Measurements from ENCODE around the gene GPR65.
"Not testable (repeated sequence)": the region's sequence is repeated elsewhere in the genome, so short reads cannot be mapped to it uniquely, and the experiment has no call there.

GPR65 gene

DNA sequence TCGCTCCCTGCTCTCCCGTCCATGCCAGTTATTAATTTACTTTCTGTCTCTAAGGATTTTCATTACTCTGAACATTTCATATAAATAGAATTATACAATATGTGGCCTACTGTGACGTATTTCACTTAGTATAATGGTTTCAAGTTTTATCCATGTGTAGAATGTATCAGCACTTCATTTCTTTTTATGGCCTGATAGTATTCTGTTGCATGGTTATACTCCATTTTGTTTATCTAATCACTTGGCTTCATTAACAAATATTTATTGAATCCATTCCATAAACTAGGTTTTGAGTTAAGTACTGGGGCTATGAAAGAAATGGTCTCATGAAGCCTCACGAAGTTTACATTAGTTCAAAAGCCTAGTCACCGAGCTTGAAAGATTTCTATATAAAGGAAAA is 7.6 kb downstream of the GPR65 start:
- Histone ChIP-seq H3K27me3 (replicated peaks; ENCODE audit: control insufficient read depth, insufficient read depth, low read length) (no peaks in the 10 kb centered on the region), H3K36me3 (ENCODE audit: control insufficient read depth, insufficient read depth, low read length) (no peaks in the 10 kb centered on the region; the same call in 1 of the 2 replicates), H3K4me3 (replicated peaks; ENCODE audit: low read depth, low read length) (no peak overlapping the region)
- TF ChIP-seq, protein P1, sequence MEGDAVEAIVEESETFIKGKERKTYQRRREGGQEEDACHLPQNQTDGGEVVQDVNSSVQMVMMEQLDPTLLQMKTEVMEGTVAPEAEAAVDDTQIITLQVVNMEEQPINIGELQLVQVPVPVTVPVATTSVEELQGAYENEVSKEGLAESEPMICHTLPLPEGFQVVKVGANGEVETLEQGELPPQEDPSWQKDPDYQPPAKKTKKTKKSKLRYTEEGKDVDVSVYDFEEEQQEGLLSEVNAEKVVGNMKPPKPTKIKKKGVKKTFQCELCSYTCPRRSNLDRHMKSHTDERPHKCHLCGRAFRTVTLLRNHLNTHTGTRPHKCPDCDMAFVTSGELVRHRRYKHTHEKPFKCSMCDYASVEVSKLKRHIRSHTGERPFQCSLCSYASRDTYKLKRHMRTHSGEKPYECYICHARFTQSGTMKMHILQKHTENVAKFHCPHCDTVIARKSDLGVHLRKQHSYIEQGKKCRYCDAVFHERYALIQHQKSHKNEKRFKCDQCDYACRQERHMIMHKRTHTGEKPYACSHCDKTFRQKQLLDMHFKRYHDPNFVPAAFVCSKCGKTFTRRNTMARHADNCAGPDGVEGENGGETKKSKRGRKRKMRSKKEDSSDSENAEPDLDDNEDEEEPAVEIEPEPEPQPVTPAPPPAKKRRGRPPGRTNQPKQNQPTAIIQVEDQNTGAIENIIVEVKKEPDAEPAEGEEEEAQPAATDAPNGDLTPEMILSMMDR (IDR thresholded peaks at IDR 0.05; ENCODE audit: insufficient read depth, low read length, poor library complexity, severe bottlenecking) = no peak
- no peak for DNase-seq (ENCODE audit: extremely low read depth, insufficient read length)

DNA sequence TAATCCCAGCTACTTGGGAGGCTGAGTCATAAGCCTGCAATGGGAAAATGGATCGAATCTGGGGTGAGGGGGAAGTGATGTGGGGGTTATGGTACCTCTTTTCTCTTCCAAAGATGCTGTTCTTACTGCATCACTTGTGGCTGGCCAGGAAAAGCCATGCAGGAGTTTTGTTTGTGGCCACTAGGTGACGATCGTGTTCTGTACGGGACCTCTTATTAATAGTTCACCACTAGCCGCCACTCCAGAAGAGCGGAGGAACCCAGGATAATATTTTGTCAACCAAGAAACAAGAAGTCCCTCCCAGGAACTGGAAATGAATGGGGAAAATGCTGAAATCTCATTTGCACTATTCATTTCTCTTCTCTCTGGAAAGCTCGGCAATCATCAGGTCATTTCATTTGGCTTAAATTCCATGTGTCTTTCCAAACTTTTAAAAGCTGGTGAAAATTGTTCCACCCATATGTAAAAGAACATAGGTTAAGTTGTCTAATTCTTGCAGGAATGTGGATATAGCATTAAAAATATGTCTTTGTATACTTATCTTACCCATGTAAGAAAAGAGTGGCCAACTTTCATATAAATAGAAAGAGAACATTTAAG is 8.9 kb downstream of the GPR65 start:
- no peak overlapping the region for H3K4me3 ChIP-seq (replicated peaks; ENCODE audit: low read depth, low read length)
- no peaks in the 10 kb centered on the region for H3K27me3 ChIP-seq (replicated peaks; ENCODE audit: control insufficient read depth, insufficient read depth, low read length)
- no peak for DNase-seq (ENCODE audit: extremely low read depth, insufficient read length)
- no peaks in the 10 kb centered on the region; the same call in 1 of the 2 replicates for H3K36me3 ChIP-seq (ENCODE audit: control insufficient read depth, insufficient read depth, low read length)
- TF ChIP-seq, protein P1 (IDR thresholded peaks at IDR 0.05; ENCODE audit: insufficient read depth, low read length, poor library complexity, severe bottlenecking) = peak; percentile 84

DNA sequence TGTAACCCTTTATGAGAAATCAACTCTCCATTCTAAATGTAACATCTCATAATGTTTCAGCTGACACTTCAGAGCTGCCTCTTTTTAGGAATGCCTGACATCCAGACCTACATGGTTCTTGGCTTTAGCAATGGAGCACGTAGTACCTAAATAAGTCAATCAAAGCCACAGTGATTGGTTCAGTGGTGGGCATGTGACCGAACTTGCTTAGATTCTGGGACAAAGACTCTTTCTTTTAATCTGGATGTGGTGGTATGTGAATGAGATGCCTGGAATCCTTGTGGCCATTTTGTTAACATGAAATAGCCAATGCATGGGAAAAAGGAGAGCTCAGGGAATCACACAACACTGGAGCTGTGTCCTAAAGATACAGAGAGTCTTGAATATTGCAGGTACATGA is 11.8 kb downstream of the GPR65 start:
- TF ChIP-seq, protein P1 (IDR thresholded peaks at IDR 0.05; ENCODE audit: insufficient read depth, low read length, poor library complexity, severe bottlenecking) = no peak
- no peak for DNase-seq (ENCODE audit: extremely low read depth, insufficient read length)
- no peak overlapping the region for H3K4me3 ChIP-seq (replicated peaks; ENCODE audit: low read depth, low read length)
- no peaks in the 10 kb centered on the region for H3K27me3 ChIP-seq (replicated peaks; ENCODE audit: control insufficient read depth, insufficient read depth, low read length)
- H3K36me3 ChIP-seq (ENCODE audit: control insufficient read depth, insufficient read depth, low read length) = no peaks in the 10 kb centered on the region

DNA sequence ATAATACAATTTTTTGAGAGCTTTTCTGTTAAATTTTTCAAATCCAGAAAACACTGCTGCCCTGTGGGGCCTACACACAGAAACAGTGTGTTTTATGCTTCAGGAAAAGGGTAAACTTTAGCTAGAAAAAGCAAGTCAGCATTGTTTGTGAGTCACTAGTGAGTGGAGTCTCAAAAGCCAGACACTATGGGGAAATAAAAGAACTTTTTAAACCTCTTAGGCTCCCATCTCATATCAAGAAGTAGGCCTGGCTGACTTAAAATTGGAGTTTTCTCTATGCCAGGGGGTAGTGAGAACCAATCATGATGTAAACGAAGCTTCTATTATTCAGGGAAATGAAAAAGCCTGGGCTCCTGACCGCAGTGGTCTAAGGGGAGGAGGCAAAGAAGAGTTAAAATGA is 12.6 kb downstream of the GPR65 start:
- TF ChIP-seq, protein P1 (IDR thresholded peaks at IDR 0.05; ENCODE audit: insufficient read depth, low read length, poor library complexity, severe bottlenecking) = no peak
- Histone ChIP-seq H3K27me3 (replicated peaks; ENCODE audit: control insufficient read depth, insufficient read depth, low read length) (no peaks in the 10 kb centered on the region), H3K4me3 (replicated peaks; ENCODE audit: low read depth, low read length) (no peak overlapping the region), H3K36me3 (ENCODE audit: control insufficient read depth, insufficient read depth, low read length) (no peaks in the 10 kb centered on the region)
- no peak for DNase-seq (ENCODE audit: extremely low read depth, insufficient read length)

DNA sequence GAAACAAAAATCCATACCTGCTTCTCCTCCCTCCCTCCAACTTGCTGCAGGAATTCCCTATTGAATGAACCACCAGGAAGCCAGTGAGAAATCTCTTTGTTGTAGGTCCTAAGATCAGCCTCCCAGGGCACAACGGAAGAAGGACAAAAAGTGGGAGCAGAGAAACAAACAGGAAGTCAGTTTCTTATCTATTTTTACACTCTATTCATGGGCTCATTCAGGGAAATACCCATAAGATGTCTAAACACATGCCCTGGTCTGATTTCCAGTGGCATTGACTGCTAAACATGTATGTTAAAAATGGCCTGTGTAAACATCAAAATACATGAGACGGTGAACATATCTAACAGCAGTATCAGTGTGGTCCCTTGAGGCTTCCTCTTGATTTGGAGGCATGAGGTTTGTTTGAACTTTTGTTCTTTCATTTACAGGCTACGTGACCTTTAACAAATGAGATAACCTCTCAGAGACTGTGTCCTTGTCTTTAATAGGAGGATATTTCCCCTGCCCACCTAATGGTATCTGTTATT is 18.8 kb downstream of the GPR65 start:
- Histone ChIP-seq H3K27me3 (replicated peaks; ENCODE audit: control insufficient read depth, insufficient read depth, low read length) (no peaks in the 10 kb centered on the region), H3K36me3 (ENCODE audit: control insufficient read depth, insufficient read depth, low read length) (no peaks in the 10 kb centered on the region), H3K4me3 (replicated peaks; ENCODE audit: low read depth, low read length) (no peak overlapping the region)
- TF ChIP-seq, protein P1 (IDR thresholded peaks at IDR 0.05; ENCODE audit: insufficient read depth, low read length, poor library complexity, severe bottlenecking) = no peak
- no peak for DNase-seq (ENCODE audit: extremely low read depth, insufficient read length)

DNA sequence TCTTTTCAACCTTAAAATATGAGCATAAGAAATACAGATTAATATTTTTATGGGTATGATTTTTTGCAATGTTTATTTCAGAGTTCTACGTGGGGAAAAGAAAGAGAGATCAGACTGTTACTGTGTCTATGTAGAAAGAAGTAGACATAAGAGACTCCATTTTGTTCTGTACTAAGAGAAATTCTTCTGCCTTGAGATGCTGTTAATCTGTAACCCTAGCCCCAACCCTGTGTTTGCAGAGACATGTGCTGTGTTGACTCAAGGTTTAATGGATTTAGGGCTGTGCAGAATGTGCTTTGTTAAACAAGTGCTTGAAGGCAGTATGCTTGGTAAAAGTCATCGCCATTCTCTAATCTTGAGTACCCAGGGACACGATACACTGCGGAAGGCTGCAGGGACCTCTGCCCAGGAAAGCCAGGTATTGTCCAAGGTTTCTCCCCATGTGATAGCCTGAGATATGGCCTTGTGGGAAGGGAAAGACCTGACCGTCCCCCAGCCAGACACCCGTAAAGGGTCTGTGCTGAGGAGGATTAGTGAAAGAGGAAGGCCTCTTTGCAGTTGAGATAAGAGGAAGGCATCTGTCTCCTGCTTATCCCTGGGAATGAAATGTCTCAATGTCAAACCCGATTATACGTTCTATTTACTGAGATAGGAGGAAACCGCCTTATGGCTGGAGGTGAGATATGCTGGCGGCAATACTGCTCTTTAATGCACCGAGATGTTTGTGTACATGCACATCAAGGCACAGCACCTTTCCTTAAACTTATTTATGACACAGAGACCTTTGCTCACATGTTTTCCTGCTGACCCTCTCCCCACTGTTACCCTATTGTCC is 19.5 kb downstream of the GPR65 start:
- H3K36me3 ChIP-seq (ENCODE audit: control insufficient read depth, insufficient read depth, low read length); DNase-seq (ENCODE audit: extremely low read depth, insufficient read length); H3K4me3 ChIP-seq (replicated peaks; ENCODE audit: low read depth, low read length); H3K27me3 ChIP-seq (replicated peaks; ENCODE audit: control insufficient read depth, insufficient read depth, low read length): not testable (repeated sequence)

Measured in GM06990 (cell line).